Panc1 (cell line): ENCODE measurements around the gene IQCC. TPM values are rescaled to one million over a fixed set of nuclear protein-coding genes. Genes with fewer than 3 reads are reported as not detected.

Experiments used
- ATAC-seq: fragments of 200-7000 bp; cut with Tn5 transposase; 2 replicates; pipeline ENCODE4 v1.9.1; 2020; ENCODE audit warnings: mild to moderate bottlenecking, moderate library complexity
- BruUV-seq: library from RNA; stranded (reverse); fragments of 400-500 nt; replicated peaks from 2 replicates; lab custom pipeline; 2021; lab: Mats Ljungman, UMichigan
- CTCF ChIA-PET: fragments of 300-600 bp; sonication (Branson Sonifier 250); formaldehyde crosslinking; loops from one replicate; lab custom pipeline; 2022; ENCODE audit warnings: antibody characterized with exemption; lab: Charles Lee
- POLR2A ChIA-PET: fragments of 300-600 bp; sonication (Branson Sonifier 250); formaldehyde crosslinking; loops from one replicate; lab custom pipeline; 2022; ENCODE audit warnings: antibody characterized with exemption; lab: Charles Lee
- DNase-seq: peaks from one replicate; pipeline ENCODE4 v3.0.0-alpha.2; 2010; ENCODE audit warnings: low read depth, low spot score
- H3K27ac ChIP-seq: 2 replicates; pipeline ENCODE4 v1.5.1; 2011; ENCODE audit warnings: mild to moderate bottlenecking, low read length, inconsistent platforms
- H3K27me3 ChIP-seq: fragments of 200-500 bp; sonication (Bioruptor generic); 2 replicates; pipeline ENCODE4 v1.6.0; 2014; ENCODE audit warnings: low read length, inconsistent platforms; ENCODE audit not compliant: control insufficient read depth, insufficient read depth
- H3K36me3 ChIP-seq: fragments of 200-500 bp; sonication (Bioruptor generic); 2 replicates; pipeline ENCODE4 v1.5.1; 2014; ENCODE audit warnings: inconsistent platforms, mild to moderate bottlenecking, low read length, moderate library complexity; ENCODE audit not compliant: control insufficient read depth, insufficient read depth
- H3K4me1 ChIP-seq: 2 replicates; pipeline ENCODE4 v1.5.1; 2011; ENCODE audit warnings: inconsistent platforms, mild to moderate bottlenecking, low read length, moderate library complexity; ENCODE audit not compliant: control insufficient read depth, insufficient read depth
- H3K4me3 ChIP-seq, 2 experiments: 2 replicates each; pipeline ENCODE4 v1.5.1; 2011 to 2012; ENCODE audit warnings: low read depth in 2 of 2, low read length in 2 of 2, mild to moderate bottlenecking in 2 of 2, inconsistent platforms in 1 of 2, moderate library complexity in 1 of 2
- H3K9me3 ChIP-seq: fragments of 200-500 bp; sonication (Bioruptor generic); 2 replicates; pipeline ENCODE4 v1.5.1; 2014; ENCODE audit warnings: low read depth, mild to moderate bottlenecking, inconsistent platforms, low read length, moderate library complexity; ENCODE audit not compliant: control insufficient read depth, insufficient read depth
- CTCF ChIP-seq: fragments of 450-650 bp; IDR thresholded peaks from 2 replicates; pipeline ENCODE4 v1.5.1; 2017; ENCODE audit warnings: mild to moderate bottlenecking
- POLR2AphosphoS5 ChIP-seq: IDR thresholded peaks from 2 replicates; pipeline ENCODE4 v1.6.1; 2012; ENCODE audit warnings: mild to moderate bottlenecking, low read depth, low read length, moderate library complexity
- SIN3A ChIP-seq: IDR thresholded peaks from 2 replicates; pipeline ENCODE4 v1.6.1; 2012; ENCODE audit warnings: low read depth, mild to moderate bottlenecking, low read length, moderate library complexity, borderline replicate concordance; ENCODE audit not compliant: insufficient read depth
- TCF7L2 ChIP-seq: IDR thresholded peaks from 2 replicates; pipeline ENCODE4 v1.6.1; 2011; ENCODE audit warnings: mild to moderate bottlenecking, low read depth, low read length, inconsistent platforms
- in situ Hi-C: cut with HindIII; loops from 2 replicates; pipeline ENCODE4 v1.10.0; 2016; ENCODE audit warnings: low sequenced_read_pairs, low pct_unique_long_range_greater_than_20kb
- intact Hi-C: fragments of 100-400 bp; cut with micrococcal nuclease; formaldehyde crosslinking; loops from one replicate; pipeline ENCODE4 v1.10.0; 2022; ENCODE audit not compliant: unreplicated experiment
- total RNA-seq: library from RNA; stranded (reverse); gene quantifications from one replicate; pipeline ENCODE4 v1.2.1, GENCODE V29; 2021; ENCODE audit not compliant: unreplicated experiment
- TF ChIP-seq, protein P1 (sequence below), 2 experiments: IDR thresholded peaks; 2 replicates each; pipeline ENCODE4 v1.6.1; 2011 to 2012; ENCODE audit warnings: low read depth in 2 of 2, control low read depth in 1 of 2, low read length in 1 of 2, mild to moderate bottlenecking in 1 of 2, moderate library complexity in 1 of 2; ENCODE audit not compliant: insufficient read depth in 1 of 2

IQCC gene
- total RNA-seq, 1 experiment from 2014 or later, result 4.4 TPM

DNA sequence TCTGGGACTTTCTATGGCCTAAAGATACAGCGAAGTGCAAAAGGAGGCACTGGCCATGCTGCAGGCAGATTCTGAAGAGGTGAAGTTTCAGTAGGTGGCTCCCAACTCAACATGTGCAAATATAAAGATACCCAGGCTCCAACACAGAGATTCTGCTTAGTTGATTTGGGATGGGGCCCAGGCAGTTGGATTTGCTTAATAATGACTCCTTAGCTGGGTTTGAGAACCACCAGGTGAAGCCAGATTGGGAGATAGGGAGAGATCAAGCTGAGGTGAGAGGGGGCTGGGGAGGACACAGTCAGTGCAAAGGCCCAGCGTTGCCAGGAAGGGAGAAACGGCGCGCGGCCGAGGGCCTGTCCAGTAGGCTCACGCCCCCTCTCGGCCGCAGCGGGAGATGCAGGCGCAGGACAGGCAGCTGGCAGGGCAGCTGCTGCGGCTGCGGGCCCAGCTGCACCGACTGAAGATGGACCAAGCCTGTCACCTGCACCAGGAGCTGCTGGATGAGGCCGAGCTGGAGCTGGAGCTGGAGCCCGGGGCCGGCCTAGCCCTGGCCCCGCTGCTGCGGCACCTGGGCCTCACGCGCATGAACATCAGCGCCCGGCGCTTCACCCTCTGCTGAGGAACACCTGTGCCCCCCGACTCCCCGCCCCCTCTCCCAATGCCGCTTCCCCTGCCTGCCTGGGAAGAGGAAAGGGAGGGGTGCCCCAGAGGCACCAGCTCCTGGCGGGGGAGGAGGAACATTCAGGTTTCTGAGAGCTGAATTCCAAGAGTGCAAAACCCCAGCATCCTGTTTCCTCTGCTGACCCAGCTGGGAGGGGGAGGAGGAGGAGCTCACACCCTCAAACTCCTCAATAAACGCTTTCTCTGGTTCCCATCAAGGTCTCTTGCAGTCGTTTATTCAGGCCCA lies 42.8 kb downstream of the IQCC start:
- BruUV-seq, result no TSS peak
- in situ Hi-C loops (no loop called here), intact Hi-C loops (no loop called here)
- no peak for DNase-seq
- Histone ChIP-seq H3K27ac (no peak overlapping the region), H3K27me3 (no peaks in the 10 kb centered on the region), H3K4me1 (peaks cover 5% of the 10 kb centered on the region), H3K9me3 (no peaks in the 10 kb centered on the region), H3K36me3 (no peaks in the 10 kb centered on the region), H3K4me3 (no peak overlapping the region)
- CTCF ChIA-PET, result interaction anchor here (0.5 to 1.0 kb wide), 7 partner anchors 11 to 59 kb away, joined by 3 to 12 read pairs (median 4); no protein-coding TSS in a partner anchor
- peak; percentile 96 for TF ChIP-seq CTCF
- TF ChIP-seq, protein P1, sequence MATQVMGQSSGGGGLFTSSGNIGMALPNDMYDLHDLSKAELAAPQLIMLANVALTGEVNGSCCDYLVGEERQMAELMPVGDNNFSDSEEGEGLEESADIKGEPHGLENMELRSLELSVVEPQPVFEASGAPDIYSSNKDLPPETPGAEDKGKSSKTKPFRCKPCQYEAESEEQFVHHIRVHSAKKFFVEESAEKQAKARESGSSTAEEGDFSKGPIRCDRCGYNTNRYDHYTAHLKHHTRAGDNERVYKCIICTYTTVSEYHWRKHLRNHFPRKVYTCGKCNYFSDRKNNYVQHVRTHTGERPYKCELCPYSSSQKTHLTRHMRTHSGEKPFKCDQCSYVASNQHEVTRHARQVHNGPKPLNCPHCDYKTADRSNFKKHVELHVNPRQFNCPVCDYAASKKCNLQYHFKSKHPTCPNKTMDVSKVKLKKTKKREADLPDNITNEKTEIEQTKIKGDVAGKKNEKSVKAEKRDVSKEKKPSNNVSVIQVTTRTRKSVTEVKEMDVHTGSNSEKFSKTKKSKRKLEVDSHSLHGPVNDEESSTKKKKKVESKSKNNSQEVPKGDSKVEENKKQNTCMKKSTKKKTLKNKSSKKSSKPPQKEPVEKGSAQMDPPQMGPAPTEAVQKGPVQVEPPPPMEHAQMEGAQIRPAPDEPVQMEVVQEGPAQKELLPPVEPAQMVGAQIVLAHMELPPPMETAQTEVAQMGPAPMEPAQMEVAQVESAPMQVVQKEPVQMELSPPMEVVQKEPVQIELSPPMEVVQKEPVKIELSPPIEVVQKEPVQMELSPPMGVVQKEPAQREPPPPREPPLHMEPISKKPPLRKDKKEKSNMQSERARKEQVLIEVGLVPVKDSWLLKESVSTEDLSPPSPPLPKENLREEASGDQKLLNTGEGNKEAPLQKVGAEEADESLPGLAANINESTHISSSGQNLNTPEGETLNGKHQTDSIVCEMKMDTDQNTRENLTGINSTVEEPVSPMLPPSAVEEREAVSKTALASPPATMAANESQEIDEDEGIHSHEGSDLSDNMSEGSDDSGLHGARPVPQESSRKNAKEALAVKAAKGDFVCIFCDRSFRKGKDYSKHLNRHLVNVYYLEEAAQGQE (IDR thresholded peaks at IDR 0.05; ENCODE audit: insufficient read depth in 1 of 2, low read depth in 2 of 2, low read length in 1 of 2), result no peak
- ATAC-seq, result peak; percentile 89
- POLR2A ChIA-PET, result interaction anchor here (0.5 to 0.6 kb wide), 2 partner anchors 23 to 24 kb away, joined by 4 to 7 read pairs; no protein-coding TSS in a partner anchor

- CTCF ChIA-PET, result no interaction called here
- DNase-seq (no peak), ATAC-seq (no peak)
- H3K27ac ChIP-seq, result no peak overlapping the region
- intact Hi-C loops, result no loop called here
- in situ Hi-C loops, result no loop called here
- H3K9me3 ChIP-seq, result no peaks in the 10 kb centered on the region
- no peak for TF ChIP-seq POLR2AphosphoS5
- no peak for TF ChIP-seq CTCF
- TF ChIP-seq SIN3A, result no peak
- TF ChIP-seq, protein P1 (IDR thresholded peaks at IDR 0.05; ENCODE audit: insufficient read depth in 1 of 2, low read depth in 2 of 2, low read length in 1 of 2), result no peak
- no peak for TF ChIP-seq TCF7L2
- no TSS peak for BruUV-seq
- H3K36me3 ChIP-seq, result no peaks in the 10 kb centered on the region
- POLR2A ChIA-PET, result interaction anchor here (0.6 to 0.7 kb wide), 2 partner anchors 11 to 52 kb away, joined by 12 to 14 read pairs; no protein-coding TSS in a partner anchor
- peaks cover 5% of the 10 kb centered on the region for H3K4me1 ChIP-seq
- no peak overlapping the region for H3K4me3 ChIP-seq
- H3K27me3 ChIP-seq, result no peaks in the 10 kb centered on the region
Observed at GRCh38 chr1:32249831-32250525, 44.5 kb downstream of the IQCC start.
